ENCODE measurements around the gene RDH12. TPM values are rescaled to one million over a fixed set of nuclear protein-coding genes. Genes with fewer than 3 reads are reported as not detected.

RDH12 gene
- total RNA-seq, 1 experiment from 2014 or later, result not detected

DNA sequence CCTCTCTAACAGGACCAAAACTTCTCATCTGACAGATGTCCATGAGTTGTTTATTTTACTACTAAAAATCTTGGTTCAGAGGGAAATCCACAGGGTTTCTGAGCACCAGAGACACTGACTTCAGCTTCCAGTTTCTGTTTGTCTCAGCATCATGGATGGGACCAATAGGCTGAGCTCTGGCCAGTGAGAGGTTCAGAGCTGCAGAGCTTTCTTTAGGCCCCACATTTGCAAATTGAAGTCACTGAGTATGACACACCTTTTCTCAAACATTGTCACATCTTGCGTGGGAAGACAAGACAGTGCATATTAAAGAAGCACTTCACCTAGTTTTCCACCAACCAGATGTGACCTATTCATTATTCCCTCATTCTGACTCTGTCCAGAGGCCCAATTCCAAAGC, 45.2 kb downstream of the RDH12 start:
- Histone ChIP-seq H3K4me1 (ENCODE audit: control insufficient read depth, insufficient read depth, low read length) (no peaks in the 10 kb centered on the region), H3K4me3 (ENCODE audit: low read depth in 2 of 2, low read length in 2 of 2) (no peak overlapping the region), H3K27ac (ENCODE audit: low read length) (no peak overlapping the region), H3K36me3 (ENCODE audit: control insufficient read depth, insufficient read depth, low read length) (no peaks in the 10 kb centered on the region), H3K27me3 (ENCODE audit: control insufficient read depth, insufficient read depth, low read length) (no peaks in the 10 kb centered on the region), H3K9me3 (ENCODE audit: control insufficient read depth, insufficient read depth, low read depth, low read length) (no peaks in the 10 kb centered on the region)
- no peak for ATAC-seq
- TF ChIP-seq, protein P1, sequence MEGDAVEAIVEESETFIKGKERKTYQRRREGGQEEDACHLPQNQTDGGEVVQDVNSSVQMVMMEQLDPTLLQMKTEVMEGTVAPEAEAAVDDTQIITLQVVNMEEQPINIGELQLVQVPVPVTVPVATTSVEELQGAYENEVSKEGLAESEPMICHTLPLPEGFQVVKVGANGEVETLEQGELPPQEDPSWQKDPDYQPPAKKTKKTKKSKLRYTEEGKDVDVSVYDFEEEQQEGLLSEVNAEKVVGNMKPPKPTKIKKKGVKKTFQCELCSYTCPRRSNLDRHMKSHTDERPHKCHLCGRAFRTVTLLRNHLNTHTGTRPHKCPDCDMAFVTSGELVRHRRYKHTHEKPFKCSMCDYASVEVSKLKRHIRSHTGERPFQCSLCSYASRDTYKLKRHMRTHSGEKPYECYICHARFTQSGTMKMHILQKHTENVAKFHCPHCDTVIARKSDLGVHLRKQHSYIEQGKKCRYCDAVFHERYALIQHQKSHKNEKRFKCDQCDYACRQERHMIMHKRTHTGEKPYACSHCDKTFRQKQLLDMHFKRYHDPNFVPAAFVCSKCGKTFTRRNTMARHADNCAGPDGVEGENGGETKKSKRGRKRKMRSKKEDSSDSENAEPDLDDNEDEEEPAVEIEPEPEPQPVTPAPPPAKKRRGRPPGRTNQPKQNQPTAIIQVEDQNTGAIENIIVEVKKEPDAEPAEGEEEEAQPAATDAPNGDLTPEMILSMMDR (IDR thresholded peaks at IDR 0.05), result no peak
- TF ChIP-seq TCF7L2 (IDR thresholded peaks at IDR 0.05; ENCODE audit: low read depth, low read length), result no peak
- no peak for TF ChIP-seq SIN3A (IDR thresholded peaks at IDR 0.05; ENCODE audit: borderline replicate concordance, insufficient read depth, low read depth, low read length)
- TF ChIP-seq POLR2AphosphoS5 (IDR thresholded peaks at IDR 0.05; ENCODE audit: low read depth, low read length), result no peak
- TF ChIP-seq, protein P2, sequence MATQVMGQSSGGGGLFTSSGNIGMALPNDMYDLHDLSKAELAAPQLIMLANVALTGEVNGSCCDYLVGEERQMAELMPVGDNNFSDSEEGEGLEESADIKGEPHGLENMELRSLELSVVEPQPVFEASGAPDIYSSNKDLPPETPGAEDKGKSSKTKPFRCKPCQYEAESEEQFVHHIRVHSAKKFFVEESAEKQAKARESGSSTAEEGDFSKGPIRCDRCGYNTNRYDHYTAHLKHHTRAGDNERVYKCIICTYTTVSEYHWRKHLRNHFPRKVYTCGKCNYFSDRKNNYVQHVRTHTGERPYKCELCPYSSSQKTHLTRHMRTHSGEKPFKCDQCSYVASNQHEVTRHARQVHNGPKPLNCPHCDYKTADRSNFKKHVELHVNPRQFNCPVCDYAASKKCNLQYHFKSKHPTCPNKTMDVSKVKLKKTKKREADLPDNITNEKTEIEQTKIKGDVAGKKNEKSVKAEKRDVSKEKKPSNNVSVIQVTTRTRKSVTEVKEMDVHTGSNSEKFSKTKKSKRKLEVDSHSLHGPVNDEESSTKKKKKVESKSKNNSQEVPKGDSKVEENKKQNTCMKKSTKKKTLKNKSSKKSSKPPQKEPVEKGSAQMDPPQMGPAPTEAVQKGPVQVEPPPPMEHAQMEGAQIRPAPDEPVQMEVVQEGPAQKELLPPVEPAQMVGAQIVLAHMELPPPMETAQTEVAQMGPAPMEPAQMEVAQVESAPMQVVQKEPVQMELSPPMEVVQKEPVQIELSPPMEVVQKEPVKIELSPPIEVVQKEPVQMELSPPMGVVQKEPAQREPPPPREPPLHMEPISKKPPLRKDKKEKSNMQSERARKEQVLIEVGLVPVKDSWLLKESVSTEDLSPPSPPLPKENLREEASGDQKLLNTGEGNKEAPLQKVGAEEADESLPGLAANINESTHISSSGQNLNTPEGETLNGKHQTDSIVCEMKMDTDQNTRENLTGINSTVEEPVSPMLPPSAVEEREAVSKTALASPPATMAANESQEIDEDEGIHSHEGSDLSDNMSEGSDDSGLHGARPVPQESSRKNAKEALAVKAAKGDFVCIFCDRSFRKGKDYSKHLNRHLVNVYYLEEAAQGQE (IDR thresholded peaks at IDR 0.05; ENCODE audit: insufficient read depth in 1 of 2, low read depth in 2 of 2, low read length in 1 of 2), result no peak
- in situ Hi-C loops (cut with HindIII; ENCODE audit: low pct_unique_long_range_greater_than_20kb, low sequenced_read_pairs) (no loop called here), intact Hi-C loops (cut with micrococcal nuclease; ENCODE audit: unreplicated experiment) (no loop called here)
- BruUV-seq (replicated peaks), result no TSS peak
- ChIA-PET POLR2A (no interaction called here), CTCF (no interaction called here)
- no peak for DNase-seq (ENCODE audit: low read depth, low spot score)

DNA sequence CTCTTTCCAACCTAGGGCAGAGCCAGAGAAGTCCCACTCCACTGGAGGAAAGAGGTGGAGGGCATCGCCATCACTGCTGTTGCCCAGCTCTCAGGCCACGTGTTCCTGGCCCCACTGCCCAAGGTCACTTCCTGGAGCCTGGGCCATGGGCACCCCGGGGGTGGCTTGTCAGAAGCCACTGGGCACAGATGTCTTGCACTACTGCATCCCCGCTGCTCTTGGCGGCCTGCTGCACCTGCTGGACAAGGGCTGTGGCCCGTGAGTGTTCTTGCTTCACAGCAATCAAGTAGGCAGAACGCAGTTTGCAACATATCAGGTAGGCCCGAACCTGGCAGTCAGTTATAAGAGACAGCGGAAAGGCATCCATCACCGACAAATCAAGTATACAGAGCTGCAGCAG, 46.6 kb downstream of the RDH12 start:
- Histone ChIP-seq H3K9me3 (ENCODE audit: control insufficient read depth, insufficient read depth, low read depth, low read length) (no peaks in the 10 kb centered on the region), H3K4me3 (ENCODE audit: low read depth in 2 of 2, low read length in 2 of 2) (no peak overlapping the region), H3K4me1 (ENCODE audit: control insufficient read depth, insufficient read depth, low read length) (no peaks in the 10 kb centered on the region), H3K36me3 (ENCODE audit: control insufficient read depth, insufficient read depth, low read length) (no peaks in the 10 kb centered on the region; the same call in none of the 2 replicates), H3K27ac (ENCODE audit: low read length) (no peak overlapping the region), H3K27me3 (ENCODE audit: control insufficient read depth, insufficient read depth, low read length) (no peaks in the 10 kb centered on the region)
- intact Hi-C loops (cut with micrococcal nuclease; ENCODE audit: unreplicated experiment), result no loop called here
- ChIA-PET POLR2A (no interaction called here), CTCF (no interaction called here)
- in situ Hi-C loops (cut with HindIII; ENCODE audit: low pct_unique_long_range_greater_than_20kb, low sequenced_read_pairs), result no loop called here
- no peak for DNase-seq (ENCODE audit: low read depth, low spot score)
- no TSS peak for BruUV-seq (replicated peaks)
- TF ChIP-seq, protein P2 (IDR thresholded peaks at IDR 0.05; ENCODE audit: insufficient read depth in 1 of 2, low read depth in 2 of 2, low read length in 1 of 2), result no peak
- no peak for TF ChIP-seq POLR2AphosphoS5 (IDR thresholded peaks at IDR 0.05; ENCODE audit: low read depth, low read length)
- no peak for TF ChIP-seq TCF7L2 (IDR thresholded peaks at IDR 0.05; ENCODE audit: low read depth, low read length)
- ATAC-seq, result no peak
